Measurements from ENCODE around the gene IPO5.

DNA sequence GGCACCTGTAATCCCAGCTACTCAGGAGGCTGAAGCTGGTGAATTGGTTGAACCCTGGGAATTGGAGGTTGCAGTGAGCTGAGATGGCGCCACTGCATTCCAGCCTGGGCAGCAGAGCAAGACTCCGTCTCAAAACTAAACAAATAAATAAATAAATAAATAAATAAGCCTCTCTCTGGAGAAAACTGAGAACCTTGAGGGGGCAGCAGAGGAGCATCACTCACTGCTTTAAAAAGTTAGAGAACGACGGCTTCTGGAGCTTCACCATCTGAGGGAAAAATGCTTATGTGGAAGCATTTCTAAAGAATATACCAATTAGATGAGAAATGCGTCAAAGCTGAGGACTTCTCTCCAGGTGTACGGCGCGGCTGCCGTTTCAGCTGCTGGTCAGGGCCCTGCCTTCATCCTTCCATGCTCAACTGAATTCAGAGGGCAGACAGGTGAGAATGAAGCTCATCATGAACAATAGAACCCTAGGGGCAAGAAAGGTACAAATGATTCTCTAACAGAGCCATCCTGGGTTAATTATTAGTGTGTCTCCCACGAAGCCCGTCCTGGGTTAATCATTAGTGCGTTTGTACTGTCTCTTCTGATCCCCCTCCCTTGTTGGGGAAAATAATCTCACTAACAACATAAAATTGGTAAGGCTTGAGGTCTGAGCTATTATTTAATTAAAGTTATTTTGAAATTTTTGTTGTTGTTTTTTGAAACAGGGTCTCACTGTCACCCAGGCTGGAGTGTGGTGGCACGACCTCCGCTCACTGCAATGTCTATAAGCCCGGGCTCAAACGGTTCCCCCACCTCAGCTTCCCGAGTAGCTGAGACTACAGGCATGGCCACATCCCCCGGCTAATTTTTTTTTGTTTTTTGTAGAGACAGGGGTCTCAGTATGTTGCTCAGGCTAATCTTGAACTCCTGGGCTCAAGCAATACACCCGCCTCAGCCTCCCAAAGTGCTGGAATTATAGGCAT, 80.1 kb downstream of the IPO5 start:
- no peak for TF ChIP-seq POLR2A (IDR thresholded peaks at IDR 0.05; ENCODE audit: control extremely low read depth in 1 of 2, low read depth in 2 of 2, low read length in 2 of 2)
- TF ChIP-seq, protein P1, sequence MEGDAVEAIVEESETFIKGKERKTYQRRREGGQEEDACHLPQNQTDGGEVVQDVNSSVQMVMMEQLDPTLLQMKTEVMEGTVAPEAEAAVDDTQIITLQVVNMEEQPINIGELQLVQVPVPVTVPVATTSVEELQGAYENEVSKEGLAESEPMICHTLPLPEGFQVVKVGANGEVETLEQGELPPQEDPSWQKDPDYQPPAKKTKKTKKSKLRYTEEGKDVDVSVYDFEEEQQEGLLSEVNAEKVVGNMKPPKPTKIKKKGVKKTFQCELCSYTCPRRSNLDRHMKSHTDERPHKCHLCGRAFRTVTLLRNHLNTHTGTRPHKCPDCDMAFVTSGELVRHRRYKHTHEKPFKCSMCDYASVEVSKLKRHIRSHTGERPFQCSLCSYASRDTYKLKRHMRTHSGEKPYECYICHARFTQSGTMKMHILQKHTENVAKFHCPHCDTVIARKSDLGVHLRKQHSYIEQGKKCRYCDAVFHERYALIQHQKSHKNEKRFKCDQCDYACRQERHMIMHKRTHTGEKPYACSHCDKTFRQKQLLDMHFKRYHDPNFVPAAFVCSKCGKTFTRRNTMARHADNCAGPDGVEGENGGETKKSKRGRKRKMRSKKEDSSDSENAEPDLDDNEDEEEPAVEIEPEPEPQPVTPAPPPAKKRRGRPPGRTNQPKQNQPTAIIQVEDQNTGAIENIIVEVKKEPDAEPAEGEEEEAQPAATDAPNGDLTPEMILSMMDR (IDR thresholded peaks at IDR 0.05; ENCODE audit: control extremely low read depth in 1 of 3, insufficient read depth in 1 of 3, low read depth in 1 of 3, low read length in 3 of 3): peak in 2 of 3 experiments; percentile 26 to 47; a peak in 3 of 4 replicates
- TF ChIP-seq POLR2AphosphoS5 (IDR thresholded peaks at IDR 0.05; ENCODE audit: low read depth, low read length): no peak
- TF ChIP-seq CREB1 (IDR thresholded peaks at IDR 0.05): no peak
- no peak for TF ChIP-seq JUND (IDR thresholded peaks at IDR 0.05; ENCODE audit: low read length)
- no peak for TF ChIP-seq CEBPB (IDR thresholded peaks at IDR 0.05; ENCODE audit: low read depth, low read length)
- no peak for TF ChIP-seq GABPA (IDR thresholded peaks at IDR 0.05; ENCODE audit: borderline replicate concordance, insufficient read depth, low read length)
